HG03095 (cell line): ENCODE data around the gene ZEB1.
"Not testable (repeated sequence)": the region's sequence is repeated elsewhere in the genome, so short reads cannot be mapped to it uniquely, and the experiment has no call there.

Experiments
- ATAC-seq: cut with Tn5 transposase; IDR thresholded peaks from one replicate; pipeline ENCODE4 v1.9.1; 2021; ENCODE audit warnings: moderate library complexity; ENCODE audit not compliant: unreplicated experiment

The ZEB1 gene

GRCh38 chr10:31419394-31420063 is 100.5 kb downstream of the ZEB1 start:
- ATAC-seq: no peak

- ATAC-seq: no peak
Observed at GRCh38 chr10:31421322-31421721, 102.3 kb downstream of the ZEB1 start.

GRCh38 chr10:31422634-31423033 is 103.6 kb downstream of the ZEB1 start:
- ATAC-seq: no peak

- ATAC-seq: no peak
Observed at GRCh38 chr10:31424473-31424872, 105.5 kb downstream of the ZEB1 start.

- no peak for ATAC-seq
Observed at GRCh38 chr10:31426401-31426800, 107.4 kb downstream of the ZEB1 start.

- ATAC-seq: not testable (repeated sequence)
Observed at GRCh38 chr10:31427334-31427733, 108.3 kb downstream of the ZEB1 start.

- ATAC-seq: not testable (repeated sequence)
Observed at GRCh38 chr10:31428499-31428898, 109.5 kb downstream of the ZEB1 start.

- no peak for ATAC-seq
Observed at GRCh38 chr10:31431021-31431420, 112.0 kb downstream of the ZEB1 start.

- ATAC-seq: no peak
Observed at GRCh38 chr10:31437959-31438358, 118.9 kb downstream of the ZEB1 start.

GRCh38 chr10:31451766-31452165 is 132.8 kb downstream of the ZEB1 start:
- ATAC-seq: no peak

- no peak for ATAC-seq
Observed at GRCh38 chr10:31456468-31456867, 137.5 kb downstream of the ZEB1 start.

GRCh38 chr10:31457858-31458257 is 138.8 kb downstream of the ZEB1 start:
- ATAC-seq: no peak

- ATAC-seq: no peak
Observed at GRCh38 chr10:31458974-31459373, 140.0 kb downstream of the ZEB1 start.

- no peak for ATAC-seq
Observed at GRCh38 chr10:31460242-31460641, 141.2 kb downstream of the ZEB1 start.

- ATAC-seq: no peak
Observed at GRCh38 chr10:31464552-31464951, 145.5 kb downstream of the ZEB1 start.

GRCh38 chr10:31466313-31466712 is 147.3 kb downstream of the ZEB1 start:
- no peak for ATAC-seq

GRCh38 chr10:31467791-31468535 is 148.9 kb downstream of the ZEB1 start:
- ATAC-seq: no peak

GRCh38 chr10:31468536-31468859 is 149.5 kb downstream of the ZEB1 start:
- no peak for ATAC-seq

GRCh38 chr10:31475519-31475918 is 156.5 kb downstream of the ZEB1 start:
- no peak for ATAC-seq

GRCh38 chr10:31476088-31476487 is 157.1 kb downstream of the ZEB1 start:
- no peak for ATAC-seq

- no peak for ATAC-seq
Observed at GRCh38 chr10:31477584-31477983, 158.6 kb downstream of the ZEB1 start.

GRCh38 chr10:31479752-31480151 is 160.7 kb downstream of the ZEB1 start:
- ATAC-seq: no peak

GRCh38 chr10:31483546-31483945 is 164.5 kb downstream of the ZEB1 start:
- ATAC-seq: no peak
